Fibroblast of pulmonary artery (primary cell): Measurements from ENCODE around the gene THOC6.
"Not testable (repeated sequence)": the region's sequence is repeated elsewhere in the genome, so short reads cannot be mapped to it uniquely, and the experiment has no call there.

Experiments
- DNase-seq: peaks from one replicate; pipeline ENCODE4 v3.0.0-alpha.2; 2010; ENCODE audit warnings: low read depth
- H3K4me3 ChIP-seq: replicated peaks from 2 replicates; pipeline ENCODE4 v1.5.1; 2011; ENCODE audit warnings: low read depth, mild to moderate bottlenecking, control low read depth, low read length, moderate library complexity
- TF ChIP-seq, protein P1 (sequence below): IDR thresholded peaks from 2 replicates; pipeline ENCODE4 v1.5.1; 2011; ENCODE audit warnings: mild to moderate bottlenecking, control low read depth, low read length, inconsistent platforms; ENCODE audit errors: missing control alignments

Gene THOC6

DNA sequence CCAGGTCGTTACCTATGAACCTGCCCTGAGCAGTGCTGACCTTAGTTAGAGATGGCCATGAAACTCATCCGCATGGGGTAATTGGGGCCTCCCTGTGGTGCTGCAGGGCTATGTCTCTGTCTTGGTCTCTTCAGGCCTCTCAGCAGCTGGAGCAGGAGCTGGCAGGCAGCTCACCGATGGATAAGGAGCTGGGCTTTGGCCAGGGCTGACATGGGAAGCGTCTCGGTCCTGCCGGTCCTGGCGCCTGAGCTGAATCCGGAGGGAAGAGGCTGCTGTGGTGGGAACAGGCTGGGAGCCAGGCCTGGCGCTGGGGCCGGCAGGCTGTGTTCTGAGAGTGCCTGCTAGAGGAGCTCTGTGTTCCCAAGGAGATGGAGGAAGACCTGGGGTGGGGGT lies 51.7 kb downstream of the THOC6 start:
- TF ChIP-seq, protein P1, sequence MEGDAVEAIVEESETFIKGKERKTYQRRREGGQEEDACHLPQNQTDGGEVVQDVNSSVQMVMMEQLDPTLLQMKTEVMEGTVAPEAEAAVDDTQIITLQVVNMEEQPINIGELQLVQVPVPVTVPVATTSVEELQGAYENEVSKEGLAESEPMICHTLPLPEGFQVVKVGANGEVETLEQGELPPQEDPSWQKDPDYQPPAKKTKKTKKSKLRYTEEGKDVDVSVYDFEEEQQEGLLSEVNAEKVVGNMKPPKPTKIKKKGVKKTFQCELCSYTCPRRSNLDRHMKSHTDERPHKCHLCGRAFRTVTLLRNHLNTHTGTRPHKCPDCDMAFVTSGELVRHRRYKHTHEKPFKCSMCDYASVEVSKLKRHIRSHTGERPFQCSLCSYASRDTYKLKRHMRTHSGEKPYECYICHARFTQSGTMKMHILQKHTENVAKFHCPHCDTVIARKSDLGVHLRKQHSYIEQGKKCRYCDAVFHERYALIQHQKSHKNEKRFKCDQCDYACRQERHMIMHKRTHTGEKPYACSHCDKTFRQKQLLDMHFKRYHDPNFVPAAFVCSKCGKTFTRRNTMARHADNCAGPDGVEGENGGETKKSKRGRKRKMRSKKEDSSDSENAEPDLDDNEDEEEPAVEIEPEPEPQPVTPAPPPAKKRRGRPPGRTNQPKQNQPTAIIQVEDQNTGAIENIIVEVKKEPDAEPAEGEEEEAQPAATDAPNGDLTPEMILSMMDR = no peak
- DNase-seq = no peak
- H3K4me3 ChIP-seq = no peak overlapping the region

DNA sequence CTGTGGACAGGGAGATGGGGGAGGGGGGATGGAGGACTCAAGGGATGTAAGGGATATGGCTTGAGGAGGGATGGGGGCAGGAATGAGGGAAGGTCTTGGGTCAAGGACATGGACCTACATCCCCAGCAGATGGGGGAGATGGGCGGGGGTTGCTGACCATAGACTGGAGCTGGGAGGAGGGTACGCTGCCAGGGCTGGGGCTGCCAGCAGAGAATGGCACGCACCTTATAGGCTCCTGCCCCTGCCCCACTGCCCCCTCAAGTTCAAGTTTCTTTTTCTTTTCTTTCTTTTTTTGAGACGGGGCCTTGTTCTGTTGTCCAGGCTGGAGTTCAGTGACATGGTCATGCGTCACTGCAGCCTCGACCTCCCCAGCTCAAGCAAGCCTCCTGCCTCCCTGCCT lies 52.1 kb downstream of the THOC6 start:
- not testable (repeated sequence) for H3K4me3 ChIP-seq, DNase-seq

DNA sequence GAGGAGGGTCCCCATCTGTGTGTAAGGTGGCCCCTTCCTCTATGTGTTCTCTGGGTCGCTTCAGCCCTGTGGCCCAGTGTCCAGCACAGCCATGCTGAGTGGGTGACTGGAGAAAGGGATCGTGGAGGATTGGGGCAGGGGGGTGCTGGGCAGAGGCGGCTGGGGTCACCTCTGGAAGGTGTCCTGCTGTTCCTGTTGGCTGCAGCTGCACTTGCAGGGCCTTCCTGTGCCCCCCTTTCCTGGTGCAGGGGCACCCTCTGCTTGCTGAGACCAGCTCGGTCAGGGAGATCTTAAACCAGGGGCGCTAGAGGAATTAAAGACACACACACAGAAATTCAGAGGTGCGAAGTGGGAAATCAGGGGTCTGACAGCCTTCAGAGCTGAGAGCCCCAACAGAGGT lies 52.7 kb downstream of the THOC6 start:
- no peak for DNase-seq
- TF ChIP-seq, protein P1 = no peak
- H3K4me3 ChIP-seq = no peak overlapping the region
